Stimulated activated CD8-positive, alpha-beta memory T cell treated with anti-CD3 and anti-CD28 coated beads, Interleukin-4, amount 100 ng/mL, for 24 hours (primary cell): ENCODE results near the gene KLHL20.
"Not testable (repeated sequence)": the region's sequence is repeated elsewhere in the genome, so short reads cannot be mapped to it uniquely, and the experiment has no call there.

Experiments used
- DNase-seq: peaks from one replicate; pipeline ENCODE4 v3.0.0-alpha.2; 2020; ENCODE audit warnings: low read depth

Gene KLHL20

GRCh38 chr1:173753830-173754229 is 39.0 kb downstream of the KLHL20 start:
- DNase-seq = no peak

- no peak for DNase-seq
Measured at GRCh38 chr1:173757666-173758065, 42.9 kb downstream of the KLHL20 start.

- no peak for DNase-seq
Measured at GRCh38 chr1:173758110-173758509, 43.3 kb downstream of the KLHL20 start.

GRCh38 chr1:173758980-173759379 is 44.2 kb downstream of the KLHL20 start:
- DNase-seq = no peak

GRCh38 chr1:173764331-173764730 is 49.5 kb downstream of the KLHL20 start:
- DNase-seq = not testable (repeated sequence)

GRCh38 chr1:173768206-173768605 is 53.4 kb downstream of the KLHL20 start:
- no peak for DNase-seq

GRCh38 chr1:173768827-173769226 is 54.0 kb downstream of the KLHL20 start:
- no peak for DNase-seq

- not testable (repeated sequence) for DNase-seq
Measured at GRCh38 chr1:173770330-173770729, 55.5 kb downstream of the KLHL20 start.

- DNase-seq = no peak
Measured at GRCh38 chr1:173771560-173771959, 56.8 kb downstream of the KLHL20 start.

- DNase-seq = no peak
Measured at GRCh38 chr1:173775578-173776226, 60.9 kb downstream of the KLHL20 start.

- no peak for DNase-seq
Measured at GRCh38 chr1:173779936-173780335, 65.2 kb downstream of the KLHL20 start.

- DNase-seq = no peak
Measured at GRCh38 chr1:173784997-173785396, 70.2 kb downstream of the KLHL20 start.

- DNase-seq = no peak
Measured at GRCh38 chr1:173789841-173790240, 75.1 kb downstream of the KLHL20 start.

GRCh38 chr1:173798078-173798477 is 83.3 kb downstream of the KLHL20 start:
- no peak for DNase-seq

- DNase-seq = not testable (repeated sequence)
Measured at GRCh38 chr1:173799995-173800394, 85.2 kb downstream of the KLHL20 start.

GRCh38 chr1:173802961-173803360 is 88.2 kb downstream of the KLHL20 start:
- no peak for DNase-seq

GRCh38 chr1:173813654-173814053 is 98.9 kb downstream of the KLHL20 start:
- DNase-seq = not testable (repeated sequence)

- no peak for DNase-seq
Measured at GRCh38 chr1:173818459-173818858, 103.7 kb downstream of the KLHL20 start.

- no peak for DNase-seq
Measured at GRCh38 chr1:173821680-173822079, 106.9 kb downstream of the KLHL20 start.

- DNase-seq = no peak
Measured at GRCh38 chr1:173823781-173824314, 109.1 kb downstream of the KLHL20 start.

- DNase-seq = peak; percentile 81
Measured at GRCh38 chr1:173824315-173825081, 109.7 kb downstream of the KLHL20 start, which contains the start of the genes CENPL and DARS2. Gene CENPL, minus strand, starts transcription at chr1:173824883. Its CDS starts 13,584 bp downstream, at chr1:173811299. Gene DARS2, plus strand, starts transcription at chr1:173824673. Its CDS starts 557 bp downstream, at chr1:173825230.

GRCh38 chr1:173827611-173828010 is 112.8 kb downstream of the KLHL20 start:
- no peak for DNase-seq

- DNase-seq = no peak
Measured at GRCh38 chr1:173832748-173833147, 118.0 kb downstream of the KLHL20 start.
